HUDEP-2 (cell line): Measurements from ENCODE around the gene SOD3.

Source experiments
- DNase-seq, 76 experiments: peaks; one replicate each; lab custom pipeline; 2025; ENCODE audit not compliant: unreplicated experiment in 76 of 76; lab: John Stamatoyannopoulos, UW

Gene SOD3

DNA sequence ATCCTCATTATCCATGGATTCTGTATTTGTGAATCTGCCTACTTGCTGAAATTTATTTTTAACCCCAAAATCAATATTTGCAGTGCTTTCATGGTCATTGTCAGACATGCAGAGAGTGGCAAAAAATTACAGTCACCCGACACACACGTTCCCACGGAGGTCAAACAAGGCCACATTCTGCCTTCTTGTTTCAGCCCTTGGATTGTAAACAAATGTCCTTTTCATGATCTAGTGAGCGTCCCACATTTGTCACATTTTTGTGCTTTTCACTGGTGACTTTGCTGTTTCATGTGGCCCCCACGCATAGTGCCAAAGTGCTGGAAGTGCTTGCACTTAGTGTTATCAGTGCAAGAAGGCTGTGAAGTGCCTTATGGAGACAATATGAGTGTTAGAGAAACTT is 45.0 kb downstream of the SOD3 start:
- no peak for DNase-seq

DNA sequence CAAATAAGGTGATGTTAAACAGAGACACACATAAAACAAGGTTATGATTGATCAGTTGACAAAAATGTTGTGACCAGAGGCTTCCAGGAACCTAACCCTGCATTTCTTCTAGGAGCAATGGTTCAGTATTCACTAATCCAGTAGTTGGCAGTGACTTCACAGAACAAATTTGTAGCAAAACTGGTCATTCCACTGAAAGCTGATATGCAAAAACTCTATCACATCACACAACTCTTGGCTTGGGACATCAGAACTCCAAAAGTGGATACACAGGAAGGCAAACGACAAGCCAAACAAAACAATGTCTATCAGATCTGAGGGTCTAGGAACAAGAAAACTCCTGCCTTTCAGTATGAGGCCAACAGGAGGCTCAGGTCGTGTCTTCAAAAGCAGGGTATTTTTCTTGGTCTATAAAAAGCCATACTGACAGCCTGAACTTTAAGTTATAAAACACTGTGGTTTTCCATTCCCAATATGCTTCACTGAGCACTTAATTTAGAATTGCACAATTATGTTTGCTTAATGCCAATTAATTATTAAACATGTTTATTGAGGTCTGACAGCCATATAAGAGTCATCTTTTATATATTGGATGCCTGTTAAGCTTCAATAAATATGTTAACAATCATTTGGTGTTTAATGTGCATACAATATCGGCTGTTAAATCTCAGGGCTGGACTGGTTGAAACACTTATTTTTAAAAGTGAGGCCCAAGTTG is 45.6 kb downstream of the SOD3 start:
- DNase-seq = no peak

DNA sequence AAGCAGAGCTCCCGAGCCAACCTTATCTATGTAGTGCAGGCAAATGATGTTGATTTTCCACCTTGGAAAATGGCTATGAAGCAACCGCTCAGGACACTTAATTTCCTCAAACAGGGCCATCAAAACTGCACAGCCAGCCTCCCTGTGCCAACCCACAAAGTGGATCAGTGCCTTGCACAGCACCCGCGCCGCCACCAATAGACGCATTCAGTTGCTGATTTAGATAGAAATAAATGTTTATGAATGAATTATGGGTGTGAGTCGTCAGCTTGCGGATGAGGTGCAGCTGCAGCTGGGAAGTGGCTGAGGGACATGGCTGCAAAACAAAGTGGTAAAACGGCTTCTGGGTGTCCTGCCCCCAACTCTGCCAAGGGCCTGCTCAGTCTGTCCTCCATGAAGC is 47.0 kb downstream of the SOD3 start:
- DNase-seq = no peak

- DNase-seq = no peak
Measured at GRCh38 chr4:24843096-24843495, 47.7 kb downstream of the SOD3 start.

- DNase-seq = no peak
Measured at GRCh38 chr4:24845132-24845531, 49.8 kb downstream of the SOD3 start.

- no peak for DNase-seq
Measured at GRCh38 chr4:24845902-24846301, 50.5 kb downstream of the SOD3 start.

DNA sequence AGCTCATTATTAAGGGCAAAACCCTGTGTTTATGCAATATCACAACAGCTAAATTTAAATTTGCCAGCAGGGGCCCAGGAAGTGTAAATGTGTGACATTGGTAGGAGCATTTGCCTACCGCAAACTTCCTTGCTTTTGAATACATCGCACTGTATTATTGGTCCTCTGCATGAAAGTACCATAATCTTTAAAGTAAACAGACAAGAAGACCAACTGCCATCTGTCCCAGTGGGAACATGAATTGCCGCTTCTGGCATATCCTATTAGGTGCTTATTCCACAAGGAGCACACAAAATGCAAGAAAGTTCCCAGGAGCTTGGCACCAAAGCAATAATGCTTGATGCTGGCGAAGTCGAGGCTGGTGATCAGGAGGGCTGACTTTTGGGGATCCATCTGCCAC is 51.3 kb downstream of the SOD3 start:
- DNase-seq = no peak

DNA sequence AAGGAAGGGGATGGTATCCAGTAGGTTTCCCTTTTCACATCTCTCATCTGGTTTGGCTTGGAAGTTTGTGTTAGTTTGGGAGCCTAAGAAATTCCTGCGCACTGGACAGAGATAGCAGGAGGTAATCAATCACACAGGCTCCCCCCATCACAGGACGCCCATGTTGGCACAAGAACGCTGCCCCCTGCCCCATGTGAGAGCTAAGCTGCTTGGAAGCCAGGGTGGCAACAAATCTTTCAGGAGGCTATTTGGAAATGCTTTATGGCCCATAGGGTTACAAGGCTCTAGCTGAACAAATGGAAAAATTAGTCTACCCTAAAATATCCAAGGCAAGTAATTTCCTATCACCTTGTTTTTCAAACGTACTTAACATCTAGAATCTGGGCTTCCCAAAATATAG is 54.0 kb downstream of the SOD3 start:
- no peak for DNase-seq

DNA sequence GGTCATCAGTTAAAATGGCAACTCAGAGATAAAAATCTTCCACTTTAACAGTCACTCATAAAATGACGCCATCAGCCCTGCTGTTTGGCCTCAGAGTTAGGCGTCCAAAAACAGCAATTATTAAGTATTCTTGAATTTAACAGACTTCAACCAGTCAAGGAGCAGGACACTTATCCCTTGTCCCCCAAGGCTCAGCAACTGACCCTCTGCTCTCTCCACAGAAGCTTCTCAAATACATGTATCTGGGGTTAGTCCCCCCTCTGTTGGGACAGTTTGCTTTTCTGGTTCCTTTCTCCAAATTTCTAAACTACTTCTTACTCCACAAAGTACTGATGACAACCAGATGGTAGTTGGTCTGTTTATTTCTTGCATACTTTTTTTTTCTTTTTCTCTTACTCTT is 54.4 kb downstream of the SOD3 start:
- no peak for DNase-seq
